ENCODE data around the gene BLOC1S5.

DNA sequence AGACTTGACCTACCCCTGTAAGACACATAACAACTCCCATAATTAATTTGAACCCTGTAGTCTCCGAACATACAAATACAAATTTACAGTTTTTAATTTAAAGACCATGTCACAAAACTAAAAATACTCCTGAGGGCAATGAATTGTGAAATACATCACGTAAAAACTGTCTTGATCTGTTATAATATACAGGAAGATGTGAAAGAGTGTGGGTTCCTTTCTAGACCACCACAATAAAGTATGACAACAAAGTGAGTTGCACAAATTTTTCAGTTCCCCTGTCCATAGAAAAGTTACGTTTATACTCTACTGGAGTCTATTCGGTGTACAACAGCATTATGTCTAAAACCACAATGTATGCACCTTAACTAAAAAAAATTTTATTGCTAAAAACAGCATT, 11.0 kb upstream of the BLOC1S5 start:
- TF ChIP-seq CTCF (IDR thresholded peaks at IDR 0.05), result no peak
- no peak for TF ChIP-seq POLR2A (IDR thresholded peaks at IDR 0.05)

Measured in testis (tissue), 2 donors.